GM19240 (cell line): ENCODE measurements around the gene GBA3.

Experiments
- DNase-seq: peaks from one replicate; pipeline ENCODE4 v3.0.0; 2011; ENCODE audit warnings: low spot score; ENCODE audit not compliant: insufficient read length

GBA3 gene

DNA sequence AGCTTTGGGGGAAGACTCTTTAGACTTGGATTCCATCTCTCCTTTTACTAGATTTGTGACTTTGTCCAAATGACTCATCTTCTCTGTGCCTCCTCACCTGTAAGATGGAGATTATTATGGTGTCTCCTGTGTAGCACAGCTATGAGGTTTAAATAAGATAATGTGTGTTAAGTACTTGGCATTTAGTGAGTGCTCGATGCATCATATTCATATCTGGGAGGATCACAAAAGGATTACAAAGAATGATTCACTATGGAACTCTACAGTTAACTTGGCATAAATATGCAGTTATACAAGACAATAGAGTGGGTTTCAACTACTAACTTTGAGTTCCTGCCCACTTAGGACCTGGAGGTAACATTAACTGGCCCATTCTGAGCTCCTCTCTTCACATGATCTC lies 2.3 kb downstream of the GBA3 start:
- no peak for DNase-seq

DNA sequence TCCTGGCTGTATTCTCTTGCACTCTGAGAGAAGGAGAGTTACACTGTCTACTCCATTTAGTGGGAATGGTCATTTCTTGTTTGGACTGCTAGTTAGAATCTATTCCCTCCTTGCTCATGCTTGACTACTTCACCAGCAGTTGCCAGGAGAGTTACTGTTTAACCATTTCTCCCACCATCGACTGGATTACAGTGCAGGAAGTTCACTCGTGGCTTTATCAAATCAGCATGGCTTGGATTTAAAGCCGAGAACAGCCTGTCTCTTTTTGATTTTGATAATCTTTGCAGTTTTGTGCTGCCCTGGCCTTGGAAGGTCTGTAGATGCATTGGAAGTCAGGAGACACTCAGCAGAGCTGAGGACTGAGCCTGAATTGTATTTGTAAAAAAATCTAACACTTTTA lies 3.2 kb downstream of the GBA3 start:
- no peak for DNase-seq

DNA sequence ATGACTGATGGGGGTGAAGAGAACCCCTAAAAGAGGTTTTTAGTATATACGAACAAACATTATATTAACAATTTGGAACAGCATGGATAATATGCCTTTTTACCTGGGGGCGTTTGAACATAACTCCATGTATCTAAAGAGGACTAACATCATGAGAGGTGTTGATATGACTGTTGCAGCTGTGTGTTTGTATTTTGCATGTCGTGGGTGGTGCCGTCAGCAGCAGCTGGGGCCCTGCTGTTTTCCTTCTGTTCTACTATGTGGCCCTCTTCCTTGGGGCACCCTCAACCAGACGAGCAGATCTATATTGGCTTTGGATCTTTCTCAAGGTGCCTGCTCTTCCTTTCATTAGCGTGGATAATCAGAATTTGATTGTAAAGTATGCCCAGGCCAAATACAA lies 11.2 kb downstream of the GBA3 start:
- no peak for DNase-seq

DNA sequence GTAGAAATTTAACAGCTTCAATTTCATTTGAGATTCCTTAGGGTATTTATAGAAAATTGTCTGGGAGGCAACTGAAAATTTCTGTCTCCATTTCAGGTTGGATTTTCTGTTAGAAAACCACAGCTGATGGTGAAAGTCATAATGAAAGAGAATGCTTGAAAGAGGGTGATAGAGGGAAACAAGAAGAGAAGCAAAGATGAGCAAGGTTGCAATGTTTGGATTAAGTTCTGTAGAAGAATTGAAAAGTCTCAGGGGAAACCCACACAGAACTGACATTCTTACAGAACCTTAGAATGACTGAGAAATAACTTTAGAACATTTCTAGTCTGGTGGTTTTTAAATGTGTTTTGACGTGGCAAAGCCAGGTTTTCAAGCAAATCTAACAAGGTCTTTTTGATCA lies 14.7 kb downstream of the GBA3 start:
- no peak for DNase-seq

DNA sequence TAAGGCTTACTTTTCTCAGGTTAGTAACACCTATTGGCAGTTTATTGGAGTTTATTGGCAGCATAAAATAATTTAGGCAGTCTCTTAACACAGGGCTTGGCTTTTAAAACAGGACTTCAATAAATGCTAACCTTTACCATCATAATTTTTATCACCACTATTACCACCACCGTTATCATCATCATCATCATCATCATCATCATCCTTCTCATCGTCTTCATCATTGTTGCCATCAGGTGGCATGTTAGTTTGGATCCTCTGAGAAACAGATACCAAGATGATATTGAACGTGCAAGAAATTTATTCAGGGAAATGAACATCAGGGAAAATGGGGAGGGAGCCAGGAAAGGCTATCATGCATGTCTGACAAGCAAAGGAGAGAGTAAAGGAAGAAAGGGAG lies 16.2 kb downstream of the GBA3 start:
- no peak for DNase-seq

DNA sequence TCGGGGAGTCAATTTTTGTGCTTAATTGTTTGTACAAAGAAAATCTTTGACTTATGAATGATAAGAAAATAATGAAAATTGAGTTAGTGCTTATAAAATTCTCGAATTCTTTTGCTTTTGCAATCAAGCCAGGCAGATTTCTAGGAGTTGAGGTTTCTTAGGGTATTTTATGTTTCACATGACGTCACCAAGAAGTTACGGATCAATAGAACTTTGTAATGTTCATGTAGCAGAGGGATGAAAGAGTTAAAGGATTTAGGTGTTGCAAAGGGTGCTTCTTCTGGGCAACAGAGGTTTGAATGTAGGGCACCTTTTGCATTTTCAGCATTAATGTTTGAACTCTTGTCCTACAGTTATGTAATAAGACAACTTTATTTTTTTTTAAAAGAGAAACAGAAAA lies 19.4 kb downstream of the GBA3 start:
- DNase-seq, result no peak

DNA sequence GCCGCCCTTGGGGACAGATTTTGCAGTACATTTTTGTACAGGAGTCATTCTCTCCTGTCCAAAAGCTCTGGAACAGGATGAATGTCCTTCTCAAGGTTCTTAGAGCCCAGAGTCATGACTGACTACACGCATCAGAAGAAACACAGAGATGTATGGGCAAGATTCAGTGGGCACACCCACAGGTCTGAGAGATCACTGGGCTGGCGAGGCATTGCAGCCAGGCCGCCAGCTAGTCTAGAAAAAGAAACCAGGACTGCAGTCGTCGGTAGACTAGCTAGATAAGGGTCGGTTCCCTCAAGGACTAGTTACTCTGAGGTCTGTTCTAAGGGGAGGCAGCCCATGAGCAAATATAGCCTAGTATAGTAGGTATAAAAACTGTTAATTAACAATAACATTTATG lies 19.8 kb downstream of the GBA3 start:
- DNase-seq, result no peak

DNA sequence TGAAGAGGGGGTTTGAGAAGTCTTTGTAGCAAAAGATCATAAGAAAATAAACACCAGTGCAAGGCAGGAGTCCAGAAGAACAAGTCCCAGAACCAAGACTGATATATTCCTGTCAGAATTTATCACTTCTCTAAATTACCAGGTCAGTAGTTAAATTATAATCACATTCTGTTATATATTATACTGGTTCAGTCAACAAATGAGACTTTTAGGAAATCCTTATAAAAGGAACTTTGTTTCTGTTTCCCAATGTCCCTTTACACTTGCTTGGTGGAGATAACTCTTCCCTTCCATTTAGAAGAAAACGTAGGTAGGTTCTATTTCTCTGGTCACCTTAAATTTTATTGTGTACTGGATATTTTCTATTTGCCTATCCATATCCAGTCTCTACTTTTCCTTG lies 21.1 kb downstream of the GBA3 start:
- no peak for DNase-seq

DNA sequence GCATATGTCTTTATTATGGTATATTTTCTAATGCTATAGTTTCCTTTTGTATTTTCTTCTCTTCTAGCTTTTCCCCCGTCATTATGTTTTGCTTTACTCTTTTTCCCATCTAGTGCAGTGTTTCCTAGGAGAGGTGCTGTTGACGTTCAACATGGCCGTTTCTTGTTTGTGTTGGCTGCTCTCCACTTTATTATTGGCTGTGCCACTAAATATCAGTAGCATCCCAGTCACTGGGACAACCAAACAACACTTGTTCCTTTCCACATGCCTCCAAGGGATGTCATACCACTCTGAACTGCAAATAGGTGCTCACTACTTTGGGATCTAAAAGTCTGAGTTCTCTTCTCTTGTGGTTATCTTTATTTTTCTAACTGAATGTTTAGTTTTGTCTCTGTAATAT lies 26.5 kb downstream of the GBA3 start:
- DNase-seq, result no peak

DNA sequence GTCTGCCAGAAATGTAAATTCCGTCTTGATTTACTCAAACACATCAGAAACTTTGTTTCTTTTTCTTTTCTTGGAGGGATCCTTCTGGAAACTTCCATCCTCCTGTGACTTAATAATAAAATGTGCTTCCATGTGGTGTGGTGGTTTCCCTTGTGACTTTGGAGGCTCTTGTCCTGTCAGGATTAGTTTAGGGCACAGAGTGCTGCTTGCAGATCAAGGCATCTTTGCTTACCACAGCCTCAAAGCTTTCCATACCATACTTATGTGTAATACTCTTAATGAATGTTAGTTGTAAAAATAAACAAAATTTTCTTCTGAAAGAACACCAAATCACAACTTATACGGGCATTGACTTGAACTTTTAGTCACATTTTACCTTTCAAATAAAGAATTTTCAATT lies 27.4 kb downstream of the GBA3 start:
- no peak for DNase-seq

DNA sequence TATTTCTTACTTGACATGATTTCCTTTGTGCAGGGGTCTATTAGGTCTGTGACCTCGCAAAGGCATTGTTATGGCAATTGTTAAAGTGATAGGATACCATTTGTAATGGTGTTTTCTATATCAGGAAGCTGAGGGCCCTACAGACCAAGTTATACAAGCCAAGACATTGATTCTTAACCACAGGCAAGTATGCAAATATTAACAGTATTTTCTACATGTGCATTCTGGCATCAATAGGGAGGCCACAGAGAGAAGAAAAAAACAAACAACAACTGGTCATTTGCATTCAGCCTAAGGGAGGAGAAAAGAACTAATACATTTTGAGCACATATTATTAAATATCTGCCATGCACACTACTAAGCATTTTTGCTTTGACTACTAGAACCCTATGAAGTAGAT lies 28.5 kb downstream of the GBA3 start:
- no peak for DNase-seq

DNA sequence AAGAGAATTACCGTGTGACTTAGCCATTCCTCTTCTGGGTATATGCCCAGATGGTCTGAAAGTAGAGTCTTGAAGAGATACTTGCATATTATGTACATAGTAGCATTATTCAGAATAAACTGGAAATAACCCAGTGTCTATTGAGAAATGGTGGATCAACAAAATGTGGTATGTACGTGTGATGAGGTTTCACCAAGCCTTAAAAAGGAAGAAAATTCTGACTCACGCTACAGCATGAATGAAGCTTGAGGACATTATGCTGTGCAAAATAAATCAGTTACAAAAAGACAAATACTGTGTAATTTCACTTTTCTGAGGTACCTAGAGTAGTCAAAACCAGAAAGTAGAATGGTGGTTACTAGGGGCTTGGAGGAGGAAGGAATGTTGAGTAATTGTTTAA lies 37.3 kb downstream of the GBA3 start:
- no peak for DNase-seq

DNA sequence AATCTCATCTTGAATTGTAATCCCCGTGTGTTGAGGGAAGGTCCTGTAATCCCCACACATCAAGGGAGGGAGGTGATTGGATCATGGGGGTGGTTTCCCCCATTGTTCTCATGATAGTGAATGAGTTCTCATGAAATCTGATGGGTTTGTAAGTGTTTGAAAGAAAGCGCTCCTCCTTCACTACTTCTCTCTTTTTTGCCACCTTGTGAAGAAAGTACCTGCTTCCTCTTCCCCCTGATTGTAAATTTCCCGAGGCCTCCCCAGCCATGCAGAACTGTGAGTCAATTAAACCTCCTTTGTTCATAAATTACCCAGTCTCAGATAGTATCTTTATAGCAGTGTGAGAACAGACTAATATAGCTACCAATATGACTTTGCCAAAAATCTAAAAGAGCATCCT lies 41.1 kb downstream of the GBA3 start:
- DNase-seq, result no peak

DNA sequence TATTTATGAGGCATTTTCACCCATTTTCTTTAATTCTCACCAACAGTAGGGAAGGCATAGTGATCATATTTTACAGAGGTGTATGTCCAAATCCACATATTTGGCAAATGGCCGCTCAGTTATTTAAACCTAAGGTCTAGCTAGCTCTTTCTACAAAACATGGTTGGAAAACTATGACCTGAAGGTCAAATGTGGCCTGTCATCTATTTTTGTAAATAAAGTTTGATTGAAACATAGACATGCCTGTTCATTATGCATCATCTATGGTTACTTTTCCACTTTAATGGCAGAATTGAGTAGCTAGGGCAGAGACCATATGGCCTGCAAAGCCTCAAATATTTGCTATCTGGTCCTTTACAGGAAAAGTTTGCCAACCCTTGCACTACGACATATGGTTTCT lies 44.2 kb downstream of the GBA3 start:
- DNase-seq, result no peak

DNA sequence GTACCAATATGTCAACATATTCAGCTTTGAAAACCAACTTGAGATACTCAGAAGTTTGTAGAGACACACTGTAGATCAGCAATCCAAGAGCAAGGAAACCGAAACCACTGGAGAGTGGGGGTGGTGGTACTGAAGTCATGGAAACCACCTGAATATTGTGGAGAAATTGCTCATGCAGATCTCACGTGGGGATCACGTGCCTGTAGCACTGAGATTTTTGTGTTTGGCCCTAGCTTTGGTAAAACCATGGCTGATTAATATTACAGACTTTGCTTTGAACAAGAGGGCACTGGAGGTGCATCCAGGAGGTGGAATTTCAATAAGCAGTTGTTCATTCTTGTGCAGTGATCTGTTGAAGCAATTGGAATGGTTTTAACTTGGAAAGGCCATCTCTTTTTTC lies 47.2 kb downstream of the GBA3 start:
- DNase-seq, result no peak

DNA sequence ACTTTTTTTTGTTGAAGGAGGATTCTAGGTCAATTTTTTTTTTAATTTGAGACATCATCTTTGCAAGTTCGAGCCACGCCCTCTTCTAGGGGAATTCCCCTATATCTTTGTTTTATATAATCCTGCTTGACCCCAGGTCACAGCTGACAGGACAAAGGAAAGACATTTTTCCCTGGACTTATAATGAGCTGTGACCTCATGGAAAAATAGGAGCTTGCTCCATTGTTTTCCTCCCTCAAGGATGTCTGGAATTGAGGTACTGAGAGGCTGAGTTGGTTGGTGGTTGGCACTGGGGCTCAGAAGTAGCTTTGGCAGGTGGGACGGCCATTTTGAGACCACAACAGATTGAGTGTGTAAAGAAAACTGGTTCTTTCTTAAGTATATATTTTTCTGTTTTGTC lies 49.0 kb downstream of the GBA3 start:
- DNase-seq, result no peak

DNA sequence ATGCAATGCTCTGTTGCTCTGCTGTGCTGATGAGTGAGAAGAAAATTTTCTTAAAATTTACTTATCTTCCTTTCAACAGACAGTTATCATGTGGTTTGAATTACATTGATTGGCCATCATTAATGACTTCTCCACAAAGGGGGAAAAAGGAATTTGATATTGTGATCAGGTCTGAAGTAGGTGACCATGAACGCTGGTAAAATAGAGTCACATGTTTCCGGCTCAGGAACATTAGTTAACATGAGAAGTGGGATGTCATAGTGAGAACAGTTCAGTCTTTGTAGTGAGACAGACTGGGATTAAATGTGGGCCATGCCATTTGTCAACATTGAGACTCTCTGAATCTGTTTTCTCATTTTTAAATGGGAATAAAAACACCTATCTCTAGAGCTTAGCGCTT lies 50.6 kb downstream of the GBA3 start:
- no peak for DNase-seq

DNA sequence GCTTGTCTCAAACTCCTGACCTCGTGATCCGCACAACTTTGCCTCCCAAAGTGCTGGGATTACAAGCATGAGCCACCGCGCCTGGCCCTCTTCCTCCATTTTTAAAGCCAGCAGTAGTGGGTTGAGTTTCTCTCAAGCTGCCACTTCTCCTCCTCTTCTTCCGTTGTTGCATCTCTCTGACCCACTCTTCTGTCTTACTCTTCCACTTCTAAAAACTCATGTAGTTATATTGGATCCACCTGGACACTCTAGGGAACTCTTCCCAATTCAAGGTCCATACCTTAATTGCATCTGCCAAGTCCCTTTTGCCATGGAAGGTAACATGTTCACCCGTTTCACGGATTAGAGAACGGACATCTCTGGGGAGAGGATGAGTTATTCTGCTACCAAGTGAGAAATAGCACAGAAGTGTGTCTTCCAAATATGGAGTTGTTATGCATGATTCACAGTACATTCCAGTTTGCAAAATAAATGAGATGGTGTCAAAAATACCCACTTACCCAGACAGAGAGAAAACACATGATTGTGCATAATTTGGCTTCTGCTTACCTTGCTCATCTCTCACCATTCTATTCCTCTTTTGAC lies 51.8 kb downstream of the GBA3 start:
- DNase-seq, result no peak

DNA sequence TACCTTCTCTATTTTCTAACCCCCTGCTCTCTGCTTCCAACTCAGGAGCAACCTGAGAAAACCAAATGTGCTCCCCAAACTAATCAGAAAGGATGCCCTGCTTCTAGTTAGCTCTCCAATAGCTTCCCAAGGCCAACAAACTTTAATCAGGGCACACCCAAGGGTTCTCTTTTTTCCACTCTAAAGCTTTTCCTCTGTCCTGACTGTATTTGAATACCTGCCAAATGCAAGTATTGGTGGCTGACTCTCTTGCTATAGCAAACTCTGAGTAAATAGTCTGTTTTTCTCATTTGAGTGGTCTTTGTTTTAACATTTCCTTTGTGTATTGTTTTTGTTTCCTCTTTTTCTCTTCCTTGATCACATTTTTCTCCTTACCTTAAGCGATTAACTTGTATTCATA lies 52.5 kb downstream of the GBA3 start:
- DNase-seq, result no peak

DNA sequence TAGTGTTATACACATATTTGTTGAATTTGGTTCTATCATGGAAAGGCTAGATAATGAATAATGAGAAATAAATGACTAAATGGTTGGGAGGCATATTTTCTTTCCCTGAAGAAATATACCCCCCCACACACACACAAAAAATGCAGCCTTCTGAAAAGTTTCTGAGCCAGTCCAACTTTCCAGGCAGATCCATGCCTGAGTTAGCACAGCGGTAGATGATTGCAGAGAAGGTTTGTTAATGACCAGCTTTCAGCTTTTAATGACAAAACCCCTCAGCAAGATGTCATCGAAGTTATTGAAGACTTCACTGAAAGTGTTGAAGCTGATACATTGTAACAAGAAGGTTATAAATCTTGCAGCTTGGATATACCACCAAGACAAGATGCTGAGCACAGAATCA lies 61.4 kb downstream of the GBA3 start:
- no peak for DNase-seq

DNA sequence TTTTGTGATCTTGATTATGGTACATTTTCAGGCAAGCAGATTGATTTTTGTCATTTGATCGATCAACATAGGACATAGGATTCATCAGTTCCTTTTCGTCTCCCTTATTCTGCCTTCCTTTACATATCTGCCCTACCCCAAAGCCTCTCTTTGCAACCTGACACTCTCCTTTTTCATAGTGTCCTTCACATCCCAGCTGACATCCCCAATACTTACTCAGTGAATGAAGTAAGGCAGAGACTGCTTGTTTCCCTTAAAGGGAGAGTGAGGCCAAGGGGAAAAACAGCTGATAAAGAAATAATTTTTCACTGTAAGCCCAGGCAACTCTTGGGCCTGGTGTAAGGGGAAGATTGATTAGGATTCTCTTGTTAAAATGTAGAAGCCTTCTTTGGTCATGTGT lies 69.8 kb downstream of the GBA3 start:
- DNase-seq, result no peak

DNA sequence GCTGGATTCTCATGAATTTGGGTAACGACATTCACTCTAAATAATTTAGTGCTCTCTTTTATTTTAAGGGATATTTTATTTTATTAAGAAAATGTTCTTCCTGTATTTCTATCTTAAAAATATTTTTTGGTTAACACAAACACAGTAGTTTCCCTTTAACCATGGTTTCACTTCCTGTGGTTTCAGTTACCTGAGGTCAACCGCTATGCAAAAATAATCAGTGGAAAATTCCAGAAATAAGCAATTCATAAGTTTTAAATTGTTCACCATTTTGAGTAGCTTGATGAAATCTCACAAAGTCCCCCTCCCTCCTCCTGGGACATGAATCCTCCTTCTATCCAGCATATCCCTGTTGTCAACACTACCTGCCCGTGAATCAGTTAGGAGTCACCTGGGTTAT lies 71.4 kb downstream of the GBA3 start:
- no peak for DNase-seq

DNA sequence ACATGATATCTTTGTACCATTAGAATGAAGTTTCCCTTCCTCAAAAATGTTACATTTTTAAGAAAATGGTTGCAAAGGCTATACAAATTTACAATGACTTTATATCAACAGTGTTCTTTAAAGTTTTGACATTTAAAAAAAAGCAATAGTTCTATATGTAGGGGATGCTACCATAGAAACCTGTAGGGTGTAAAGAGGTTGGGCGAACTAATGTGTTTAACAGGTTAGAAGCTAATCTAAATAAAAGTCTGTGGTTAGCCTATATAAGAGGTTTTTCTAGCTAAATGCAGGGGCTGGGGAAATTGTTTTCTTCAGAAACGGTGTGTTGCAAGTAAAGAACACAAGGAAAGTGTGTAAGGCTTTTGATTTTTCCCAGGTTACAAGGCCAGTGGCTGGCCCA lies 73.3 kb downstream of the GBA3 start:
- DNase-seq, result no peak

DNA sequence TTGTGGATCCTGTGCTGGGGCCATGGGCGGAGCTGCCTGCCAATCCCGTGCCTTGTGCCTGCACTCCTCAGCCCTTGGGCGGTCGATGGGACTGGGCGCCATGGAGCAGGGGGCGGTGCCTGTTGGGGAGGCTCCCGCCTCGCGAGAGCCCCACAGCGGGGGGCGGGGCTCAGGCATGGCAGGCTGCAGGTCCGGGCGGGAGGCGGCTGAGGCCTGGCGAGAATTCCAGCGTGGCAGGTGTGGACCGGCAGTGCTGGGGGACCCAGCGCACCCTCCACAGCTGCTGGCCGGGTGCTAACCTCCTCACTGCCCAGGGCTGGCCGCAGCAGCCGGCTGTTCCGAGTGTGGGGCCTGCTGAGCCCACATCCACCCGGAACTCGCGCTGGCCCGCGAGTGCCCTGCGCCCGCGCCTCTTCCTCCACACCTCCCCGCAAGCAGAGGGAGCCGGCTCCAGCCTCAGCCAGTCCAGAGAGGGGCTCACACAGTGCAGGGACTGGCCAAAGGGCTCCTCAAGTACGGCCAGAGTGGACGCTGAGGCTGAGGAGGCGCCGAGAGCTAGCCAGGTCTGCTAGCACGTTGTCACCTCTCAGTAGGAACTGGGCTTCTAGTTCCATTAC lies 85.9 kb downstream of the GBA3 start:
- no peak for DNase-seq
